Rectal smooth muscle tissue (tissue), 1 donor: ENCODE measurements around the gene KPNA4.
"Not testable (repeated sequence)": the region's sequence is repeated elsewhere in the genome, so short reads cannot be mapped to it uniquely, and the experiment has no call there.

Experiments
- H3K27ac ChIP-seq: one replicate; pipeline ENCODE4 v1.7.0; 2013; ENCODE audit warnings: low read depth, low read length, inconsistent platforms
- H3K27me3 ChIP-seq: one replicate; pipeline ENCODE4 v1.7.0; 2013; ENCODE audit warnings: low read length; ENCODE audit not compliant: control insufficient read depth, insufficient read depth
- H3K36me3 ChIP-seq: one replicate; pipeline ENCODE4 v1.7.0; 2013; ENCODE audit warnings: low read length; ENCODE audit not compliant: control insufficient read depth, insufficient read depth
- H3K4me1 ChIP-seq: one replicate; pipeline ENCODE4 v1.7.0; 2013; ENCODE audit warnings: low read length; ENCODE audit not compliant: control insufficient read depth, insufficient read depth
- H3K4me3 ChIP-seq: one replicate; pipeline ENCODE4 v1.7.0; 2013; ENCODE audit warnings: low read length
- H3K9ac ChIP-seq: one replicate; pipeline ENCODE4 v1.7.0; 2013; ENCODE audit warnings: low read length

Gene KPNA4

GRCh38 chr3:160565442-160566403 lies at the start of gene KPNA4:
Gene KPNA4 (minus strand): TSS chr3:160565571. CDS start chr3:160565282, 289 bp downstream.
- Histone ChIP-seq H3K36me3 (no peaks in the 10 kb centered on the region), H3K27me3 (no peaks in the 10 kb centered on the region), H3K4me1 (peaks cover 23% of the 10 kb centered on the region), H3K27ac (peak within 1 kb of the TSS; percentile 98), H3K9ac (peak within 1 kb of the TSS; percentile 77), H3K4me3 (peak within 1 kb of the TSS; percentile 89)

- Histone ChIP-seq H3K4me1 (no peaks in the 10 kb centered on the region), H3K9ac (no peak overlapping the region), H3K27ac (no peak overlapping the region), H3K4me3 (no peak overlapping the region), H3K27me3 (no peaks in the 10 kb centered on the region), H3K36me3 (no peaks in the 10 kb centered on the region)
Measured at GRCh38 chr3:160613661-160614060, 48.3 kb upstream of the KPNA4 start.

- no peaks in the 10 kb centered on the region for H3K27me3 ChIP-seq
- H3K4me1 ChIP-seq: no peaks in the 10 kb centered on the region
- H3K4me3 ChIP-seq: no peak overlapping the region
- H3K9ac ChIP-seq: no peak overlapping the region
- H3K27ac ChIP-seq: no peak overlapping the region
- H3K36me3 ChIP-seq: no peaks in the 10 kb centered on the region
Measured at GRCh38 chr3:160612386-160613075, 47.2 kb upstream of the KPNA4 start.

GRCh38 chr3:160611141-160611540 lies 45.8 kb upstream of the KPNA4 start:
- Histone ChIP-seq H3K4me1 (no peaks in the 10 kb centered on the region), H3K27me3 (no peaks in the 10 kb centered on the region)

GRCh38 chr3:160608870-160609269 lies 43.5 kb upstream of the KPNA4 start:
- Histone ChIP-seq H3K4me1 (no peaks in the 10 kb centered on the region), H3K27me3 (no peaks in the 10 kb centered on the region), H3K9ac (no peak overlapping the region), H3K4me3 (no peak overlapping the region), H3K36me3 (no peaks in the 10 kb centered on the region), H3K27ac (no peak overlapping the region)

More at GRCh38 chr3:160611141-160611540, 45.8 kb upstream of the KPNA4 start:
- H3K9ac ChIP-seq: no peak overlapping the region
- no peak overlapping the region for H3K4me3 ChIP-seq
- H3K27ac ChIP-seq: no peak overlapping the region
- no peaks in the 10 kb centered on the region for H3K36me3 ChIP-seq

GRCh38 chr3:160607826-160608225 lies 42.5 kb upstream of the KPNA4 start:
- no peaks in the 10 kb centered on the region for H3K27me3 ChIP-seq
- no peak overlapping the region for H3K9ac ChIP-seq
- no peaks in the 10 kb centered on the region for H3K36me3 ChIP-seq
- no peak overlapping the region for H3K4me3 ChIP-seq
- H3K4me1 ChIP-seq: no peaks in the 10 kb centered on the region
- no peak overlapping the region for H3K27ac ChIP-seq

GRCh38 chr3:160605315-160605714 lies 39.9 kb upstream of the KPNA4 start:
- no peaks in the 10 kb centered on the region for H3K27me3 ChIP-seq
- H3K36me3 ChIP-seq: no peaks in the 10 kb centered on the region
- H3K27ac ChIP-seq: no peak overlapping the region
- no peak overlapping the region for H3K4me3 ChIP-seq
- H3K4me1 ChIP-seq: no peaks in the 10 kb centered on the region
- H3K9ac ChIP-seq: no peak overlapping the region

- H3K27ac ChIP-seq, H3K36me3 ChIP-seq, H3K9ac ChIP-seq, H3K4me1 ChIP-seq, H3K27me3 ChIP-seq, H3K4me3 ChIP-seq: not testable (repeated sequence)
Measured at GRCh38 chr3:160603845-160604244, 38.5 kb upstream of the KPNA4 start.

- Histone ChIP-seq H3K4me1 (no peaks in the 10 kb centered on the region), H3K27ac (no peak overlapping the region), H3K9ac (no peak overlapping the region), H3K27me3 (no peaks in the 10 kb centered on the region), H3K36me3 (no peaks in the 10 kb centered on the region), H3K4me3 (no peak overlapping the region)
Measured at GRCh38 chr3:160602259-160602658, 36.9 kb upstream of the KPNA4 start.

- no peak overlapping the region for H3K27ac ChIP-seq
- H3K4me3 ChIP-seq: no peak overlapping the region
- H3K36me3 ChIP-seq: no peaks in the 10 kb centered on the region
- no peaks in the 10 kb centered on the region for H3K27me3 ChIP-seq
- H3K9ac ChIP-seq: no peak overlapping the region
- no peaks in the 10 kb centered on the region for H3K4me1 ChIP-seq
Measured at GRCh38 chr3:160601288-160601687, 35.9 kb upstream of the KPNA4 start.

- no peaks in the 10 kb centered on the region for H3K36me3 ChIP-seq
- H3K4me3 ChIP-seq: no peak overlapping the region
Measured at GRCh38 chr3:160598865-160599264, 33.5 kb upstream of the KPNA4 start.

GRCh38 chr3:160588023-160588422 lies 22.7 kb upstream of the KPNA4 start:
- Histone ChIP-seq H3K4me3 (no peak overlapping the region), H3K4me1 (no peaks in the 10 kb centered on the region), H3K9ac (no peak overlapping the region), H3K27ac (no peak overlapping the region), H3K36me3 (no peaks in the 10 kb centered on the region), H3K27me3 (no peaks in the 10 kb centered on the region)

More at GRCh38 chr3:160598865-160599264, 33.5 kb upstream of the KPNA4 start:
- H3K27ac ChIP-seq: no peak overlapping the region
- no peaks in the 10 kb centered on the region for H3K4me1 ChIP-seq
- H3K27me3 ChIP-seq: no peaks in the 10 kb centered on the region
- no peak overlapping the region for H3K9ac ChIP-seq
